Upper lobe of left lung (tissue), 4 donors: Measurements from ENCODE around the gene BORCS6.

Source experiments
- CTCF ChIP-seq, 6 experiments: fragments of 450-650 bp in 4 of 6; fragments of 200-600 bp in 2 of 6; sonication (generic) in 2 of 6; IDR thresholded peaks; one replicate each; pipeline ENCODE4 v1.5.1; 2016 to 2019; ENCODE audit warnings: antibody characterized with exemption in 6 of 6
- EP300 ChIP-seq, 4 donors: sonication (generic); formaldehyde crosslinking; IDR thresholded peaks; one replicate each; pipeline ENCODE4 v1.5.1; 2017; ENCODE audit warnings: antibody characterized with exemption in 4 of 4, control low read depth in 2 of 4
- POLR2A ChIP-seq, 4 donors: fragments of 450-650 bp; IDR thresholded peaks; one replicate each; pipeline ENCODE4 v1.5.1; 2016 to 2017; ENCODE audit warnings: antibody characterized with exemption in 4 of 4, mild to moderate bottlenecking in 2 of 4

DNA sequence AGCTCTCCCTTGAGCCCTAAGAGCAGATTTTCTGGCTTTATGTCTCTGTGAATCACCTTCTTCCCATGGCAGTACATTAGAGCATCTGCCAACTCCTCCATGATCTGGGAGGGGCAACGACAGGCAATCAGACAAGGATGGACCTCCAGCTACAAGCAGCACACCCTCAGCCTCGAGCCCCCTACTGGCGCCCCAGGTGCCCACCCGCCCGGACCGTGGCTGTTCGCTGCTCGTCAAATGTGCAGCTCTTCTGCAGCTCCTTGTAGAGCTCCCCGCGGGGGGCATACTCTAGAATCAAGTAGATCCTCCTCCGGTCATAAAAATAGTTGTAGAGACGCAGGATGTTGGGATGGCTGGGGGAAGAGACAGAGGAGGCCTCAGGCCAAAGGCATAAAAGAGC, 16.6 kb upstream of the BORCS6 start:
- TF ChIP-seq CTCF (IDR thresholded peaks at IDR 0.05) (no peak), POLR2A (IDR thresholded peaks at IDR 0.05) (no peak), EP300 (IDR thresholded peaks at IDR 0.05) (no peak)
